Measurements from ENCODE around the gene HBS1L. TPM values are rescaled to one million over a fixed set of nuclear protein-coding genes. Genes with fewer than 3 reads are reported as not detected.

The HBS1L gene
- total RNA-seq, 1 donor from 2014 or later, result 97.5 TPM

DNA sequence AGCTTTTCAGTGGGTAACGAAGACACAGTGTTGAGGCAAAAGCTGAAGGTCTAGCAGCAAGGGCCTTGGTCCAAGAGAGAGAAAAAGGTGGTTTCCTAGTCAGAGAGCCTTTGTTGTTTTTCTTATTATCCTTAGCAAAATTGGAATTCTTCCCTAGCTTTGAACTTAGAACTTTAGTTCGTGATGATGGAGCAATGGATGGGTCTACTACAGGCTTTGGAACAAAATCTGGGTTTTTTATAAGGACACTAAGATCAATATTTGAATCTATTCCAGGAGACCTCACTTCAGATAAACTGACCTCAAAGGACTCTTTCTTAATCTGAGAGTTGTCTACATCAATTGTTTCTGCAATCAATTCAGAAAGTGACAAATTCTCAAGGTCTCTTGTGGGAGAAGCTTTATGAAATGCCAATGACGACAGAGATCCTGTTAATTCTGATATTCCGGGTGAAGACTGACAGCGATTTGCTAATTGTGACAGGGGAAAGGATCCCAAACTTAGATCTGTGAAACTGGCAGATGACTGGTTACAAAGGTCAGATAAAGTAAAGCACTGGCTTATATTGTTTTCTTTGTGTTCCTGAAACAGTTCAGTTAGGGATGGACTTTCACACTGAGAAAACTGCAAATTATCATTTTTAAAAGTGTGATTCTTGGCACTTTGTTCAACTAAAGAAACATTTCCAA lies 17.7 kb downstream of the HBS1L start:
- TF ChIP-seq, protein P1, sequence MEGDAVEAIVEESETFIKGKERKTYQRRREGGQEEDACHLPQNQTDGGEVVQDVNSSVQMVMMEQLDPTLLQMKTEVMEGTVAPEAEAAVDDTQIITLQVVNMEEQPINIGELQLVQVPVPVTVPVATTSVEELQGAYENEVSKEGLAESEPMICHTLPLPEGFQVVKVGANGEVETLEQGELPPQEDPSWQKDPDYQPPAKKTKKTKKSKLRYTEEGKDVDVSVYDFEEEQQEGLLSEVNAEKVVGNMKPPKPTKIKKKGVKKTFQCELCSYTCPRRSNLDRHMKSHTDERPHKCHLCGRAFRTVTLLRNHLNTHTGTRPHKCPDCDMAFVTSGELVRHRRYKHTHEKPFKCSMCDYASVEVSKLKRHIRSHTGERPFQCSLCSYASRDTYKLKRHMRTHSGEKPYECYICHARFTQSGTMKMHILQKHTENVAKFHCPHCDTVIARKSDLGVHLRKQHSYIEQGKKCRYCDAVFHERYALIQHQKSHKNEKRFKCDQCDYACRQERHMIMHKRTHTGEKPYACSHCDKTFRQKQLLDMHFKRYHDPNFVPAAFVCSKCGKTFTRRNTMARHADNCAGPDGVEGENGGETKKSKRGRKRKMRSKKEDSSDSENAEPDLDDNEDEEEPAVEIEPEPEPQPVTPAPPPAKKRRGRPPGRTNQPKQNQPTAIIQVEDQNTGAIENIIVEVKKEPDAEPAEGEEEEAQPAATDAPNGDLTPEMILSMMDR (IDR thresholded peaks at IDR 0.05; ENCODE audit: insufficient read depth, low read length, poor library complexity, severe bottlenecking), result no peak
- Histone ChIP-seq H3K27me3 (ENCODE audit: control insufficient read depth, insufficient read depth, low read length) (no peaks in the 10 kb centered on the region), H3K4me3 (ENCODE audit: low read depth, low read length) (no peak overlapping the region), H3K36me3 (ENCODE audit: control insufficient read depth, insufficient read depth, low read length) (no peaks in the 10 kb centered on the region)
- no peak for DNase-seq (ENCODE audit: low read depth)

DNA sequence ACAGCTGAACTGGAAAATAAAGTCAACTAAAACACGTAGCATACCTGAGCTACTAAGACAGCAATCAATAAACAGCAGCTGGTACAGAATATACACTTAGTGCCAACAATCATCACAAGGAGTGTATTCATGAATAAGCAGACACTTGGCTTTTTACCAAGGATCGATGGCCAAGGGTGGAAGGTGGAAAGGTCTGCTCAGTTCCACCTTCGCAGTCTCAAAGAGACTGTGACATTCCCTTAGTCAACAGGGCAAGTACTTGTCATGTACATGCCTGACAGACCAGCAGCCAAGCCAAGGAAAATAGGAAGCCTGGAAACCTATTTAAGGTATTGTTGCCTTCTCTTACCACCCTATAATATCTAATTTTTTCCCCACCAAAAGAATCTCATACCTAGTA lies 21.4 kb downstream of the HBS1L start:
- TF ChIP-seq, protein P1 (IDR thresholded peaks at IDR 0.05; ENCODE audit: insufficient read depth, low read length, poor library complexity, severe bottlenecking), result no peak
- DNase-seq (ENCODE audit: low read depth), result no peak
- Histone ChIP-seq H3K36me3 (ENCODE audit: control insufficient read depth, insufficient read depth, low read length) (no peaks in the 10 kb centered on the region), H3K4me3 (ENCODE audit: low read depth, low read length) (no peak overlapping the region), H3K27me3 (ENCODE audit: control insufficient read depth, insufficient read depth, low read length) (no peaks in the 10 kb centered on the region)

DNA sequence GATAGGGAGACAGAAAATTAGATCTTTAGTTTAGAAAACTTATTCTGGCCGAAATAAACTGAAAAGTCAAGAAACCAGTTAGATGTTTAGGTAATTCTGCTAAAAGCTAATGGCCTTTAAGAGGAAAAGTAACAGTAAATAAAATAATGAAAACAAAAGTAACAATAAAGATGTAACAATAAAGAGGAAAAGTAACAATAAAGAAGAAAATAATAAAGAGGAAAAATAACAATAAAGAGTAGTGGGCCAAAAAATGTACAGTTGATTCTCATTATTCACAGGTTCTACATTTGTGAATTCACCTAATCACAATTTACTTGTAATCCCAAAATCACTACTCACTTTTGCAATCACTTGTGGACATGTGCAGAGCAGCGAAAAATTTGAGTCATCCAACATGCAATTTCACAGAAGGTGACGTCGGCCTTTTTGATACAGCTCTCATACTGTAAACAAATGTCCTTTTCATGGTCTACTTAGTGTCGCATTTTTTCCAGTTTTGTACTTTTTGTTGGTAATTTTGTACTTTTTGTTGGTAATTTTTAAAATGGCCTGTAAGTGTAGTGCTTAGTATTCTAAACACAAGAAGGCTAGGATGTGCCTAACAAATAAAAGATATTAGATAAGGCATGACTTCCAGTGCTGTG lies 24.0 kb downstream of the HBS1L start:
- no peak for DNase-seq (ENCODE audit: low read depth)
- TF ChIP-seq, protein P1 (IDR thresholded peaks at IDR 0.05; ENCODE audit: insufficient read depth, low read length, poor library complexity, severe bottlenecking), result no peak
- Histone ChIP-seq H3K4me3 (ENCODE audit: low read depth, low read length) (no peak overlapping the region), H3K27me3 (ENCODE audit: control insufficient read depth, insufficient read depth, low read length) (no peaks in the 10 kb centered on the region), H3K36me3 (ENCODE audit: control insufficient read depth, insufficient read depth, low read length) (no peaks in the 10 kb centered on the region)

DNA sequence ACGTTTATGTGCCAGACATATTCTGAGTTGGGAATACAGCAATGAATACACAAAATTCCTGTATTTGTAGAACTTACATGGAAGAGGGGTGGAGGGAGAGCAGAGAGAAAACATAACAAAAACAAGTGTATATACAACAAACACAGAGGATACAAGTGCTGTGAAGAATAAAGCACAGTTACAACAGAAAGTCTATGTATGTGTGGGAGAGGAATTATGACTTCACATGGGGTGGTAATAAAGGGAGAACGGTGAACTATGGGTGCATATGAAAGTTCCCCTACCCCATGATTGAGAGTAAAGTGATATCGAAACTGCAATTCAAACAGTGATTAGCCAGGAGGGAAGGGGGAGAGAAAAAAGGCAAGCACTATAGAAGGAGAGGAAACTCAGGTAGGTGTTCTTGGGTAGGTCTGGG lies 24.6 kb downstream of the HBS1L start:
- H3K4me3 ChIP-seq (ENCODE audit: low read depth, low read length), result no peak overlapping the region
- no peak for DNase-seq (ENCODE audit: low read depth)
- H3K36me3 ChIP-seq (ENCODE audit: control insufficient read depth, insufficient read depth, low read length), result no peaks in the 10 kb centered on the region
- TF ChIP-seq, protein P1 (IDR thresholded peaks at IDR 0.05; ENCODE audit: insufficient read depth, low read length, poor library complexity, severe bottlenecking), result no peak
- H3K27me3 ChIP-seq (ENCODE audit: control insufficient read depth, insufficient read depth, low read length), result no peaks in the 10 kb centered on the region

DNA sequence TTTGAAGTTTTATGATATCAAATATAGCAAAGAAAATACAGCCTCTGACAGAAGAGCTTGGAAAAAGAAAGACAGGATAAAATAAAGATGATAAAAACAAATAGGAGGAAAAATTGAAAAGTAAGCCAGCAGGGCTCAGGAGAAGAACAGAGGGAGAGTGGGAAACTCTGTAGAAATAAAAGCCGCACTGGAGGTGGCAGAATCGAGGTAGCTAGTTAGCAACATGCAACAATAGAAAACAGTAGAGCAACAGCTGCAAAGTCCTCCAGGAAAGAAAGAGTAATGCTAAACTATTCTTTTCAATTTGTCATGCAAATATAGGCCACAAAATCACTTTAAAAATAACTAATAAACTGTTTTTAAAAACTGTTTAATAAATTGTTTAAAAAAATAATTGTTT lies 28.8 kb downstream of the HBS1L start:
- TF ChIP-seq, protein P1 (IDR thresholded peaks at IDR 0.05; ENCODE audit: insufficient read depth, low read length, poor library complexity, severe bottlenecking), result no peak
- Histone ChIP-seq H3K36me3 (ENCODE audit: control insufficient read depth, insufficient read depth, low read length) (no peaks in the 10 kb centered on the region), H3K27me3 (ENCODE audit: control insufficient read depth, insufficient read depth, low read length) (no peaks in the 10 kb centered on the region), H3K4me3 (ENCODE audit: low read depth, low read length) (no peak overlapping the region)
- no peak for DNase-seq (ENCODE audit: low read depth)
